Mammary epithelial cell (primary cell): ENCODE results near the gene BTF3L4.

ENCODE experiments used
- CTCF ChIP-seq, 2 donors: IDR thresholded peaks in 1 of 2; conservative IDR thresholded peaks in 1 of 2; 2 replicates each; pipeline ENCODE4 v1.5.1; 2011 to 2012; ENCODE audit warnings: inconsistent platforms in 2 of 2, low read length in 2 of 2, mild to moderate bottlenecking in 2 of 2, control low read depth in 1 of 2, low read depth in 1 of 2; ENCODE audit not compliant: insufficient read depth in 1 of 2; ENCODE audit errors: extremely low read depth in 1 of 2
- EZH2 ChIP-seq: IDR thresholded peaks from 2 replicates; pipeline ENCODE4 v1.6.1; 2012; ENCODE audit warnings: low read length, inconsistent platforms, borderline replicate concordance

DNA sequence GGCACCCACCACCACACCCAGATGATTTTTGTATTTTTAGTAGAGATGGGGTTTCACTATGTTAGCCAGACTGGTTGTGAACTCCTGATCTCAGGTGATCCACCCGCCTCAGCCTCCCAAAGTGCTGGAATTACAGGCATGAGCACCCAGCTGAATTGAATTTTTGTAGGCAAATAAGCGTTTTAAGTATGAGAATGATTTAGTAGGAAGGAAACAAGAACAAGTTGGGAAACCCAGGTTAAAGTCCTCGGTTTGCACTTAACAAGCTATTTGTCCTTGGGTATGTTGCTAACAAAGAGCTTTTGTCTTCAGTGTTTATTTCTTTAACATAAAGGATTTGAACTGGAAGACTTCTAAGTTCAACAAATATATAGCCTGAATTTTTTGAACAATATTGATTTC, 23.9 kb downstream of the BTF3L4 start:
- no peak for TF ChIP-seq CTCF (conservative IDR thresholded peaks at IDR 0.05 in 1 of 2, IDR thresholded peaks at IDR 0.05 in 1 of 2; ENCODE audit: extremely low read depth in 1 of 2, insufficient read depth in 1 of 2, low read depth in 1 of 2, low read length in 2 of 2)
- TF ChIP-seq EZH2, result no peak
